IMR-90 (cell line): ENCODE measurements around the gene CENPV. TPM values are rescaled to one million over a fixed set of nuclear protein-coding genes. Genes with fewer than 3 reads are reported as not detected.

Experiments
- ATAC-seq: fragments of 200-7000 bp; cut with Tn5 transposase; 2 replicates; pipeline ENCODE4 v1.9.1; 2020; ENCODE audit warnings: low read depth, mild to moderate bottlenecking, moderate library complexity
- BruUV-seq: library from RNA; stranded (reverse); fragments of 400-500 nt; replicated peaks from 2 replicates; lab custom pipeline; 2021; lab: Mats Ljungman, UMichigan
- CTCF ChIA-PET: fragments of 300-600 bp; formaldehyde crosslinking; extraction: SDS; loops from one replicate; lab custom pipeline; 2021; ENCODE audit warnings: antibody characterized with exemption; lab: Yijun Ruan, JAX
- POLR2A ChIA-PET: fragments of 300-600 bp; sonication (Branson Sonifier 250); formaldehyde crosslinking; loops from one replicate; lab custom pipeline; 2022; ENCODE audit warnings: antibody characterized with exemption; ENCODE audit not compliant: unreplicated experiment; lab: Charles Lee
- DNase-seq: peaks from one replicate; pipeline ENCODE4 v3.0.0; 2013
- H2AFZ ChIP-seq: replicated peaks from 2 replicates; pipeline ENCODE3; 2013; ENCODE audit warnings: low read length, mild to moderate bottlenecking; ENCODE audit not compliant: poor library complexity
- H2AK5ac ChIP-seq: 2 replicates; pipeline ENCODE4 v1.6.1; 2013; ENCODE audit warnings: low read depth, low read length, inconsistent platforms
- H2AK9ac ChIP-seq: replicated peaks from 2 replicates; pipeline ENCODE3; 2013; ENCODE audit warnings: mild to moderate bottlenecking, low read depth, low read length, moderate library complexity; ENCODE audit not compliant: poor library complexity
- H2BK120ac ChIP-seq: 2 replicates; pipeline ENCODE4 v1.6.1; 2013; ENCODE audit warnings: low read depth, low read length, inconsistent platforms
- H2BK15ac ChIP-seq: 3 replicates; pipeline ENCODE4 v1.6.1; 2013; ENCODE audit warnings: low read depth, low read length, inconsistent platforms
- H2BK20ac ChIP-seq: 2 replicates; pipeline ENCODE4 v1.6.1; 2013; ENCODE audit warnings: low read depth, mild to moderate bottlenecking, inconsistent platforms, low read length, moderate library complexity
- H2BK5ac ChIP-seq: 2 replicates; pipeline ENCODE4 v1.6.1; 2013; ENCODE audit warnings: mild to moderate bottlenecking, low read depth, low read length, inconsistent platforms; ENCODE audit not compliant: poor library complexity, severe bottlenecking
- H3K14ac ChIP-seq: replicated peaks from 2 replicates; pipeline ENCODE4 v1.6.1; 2013; ENCODE audit warnings: low read depth, low read length, inconsistent platforms
- H3K18ac ChIP-seq: 2 replicates; pipeline ENCODE4 v1.6.1; 2013; ENCODE audit warnings: low read depth, low read length, control low read depth
- H3K23ac ChIP-seq: 2 replicates; pipeline ENCODE4 v1.6.1; 2013; ENCODE audit warnings: low read depth, low read length, inconsistent platforms
- H3K27ac ChIP-seq: 2 replicates; pipeline ENCODE4 v1.5.1; 2013; ENCODE audit warnings: mild to moderate bottlenecking, control low read depth, low read length; ENCODE audit not compliant: insufficient read depth
- H3K27me3 ChIP-seq: 2 replicates; pipeline ENCODE4 v1.6.1; 2013; ENCODE audit warnings: low read length; ENCODE audit not compliant: control insufficient read depth, insufficient read depth
- H3K36me3 ChIP-seq: 2 replicates; pipeline ENCODE4 v1.6.1; 2013; ENCODE audit warnings: low read length, mixed read lengths; ENCODE audit not compliant: control insufficient read depth, insufficient read depth
- H3K4ac ChIP-seq: 2 replicates; pipeline ENCODE4 v1.6.1; 2013; ENCODE audit warnings: low read depth, low read length, inconsistent platforms
- H3K4me1 ChIP-seq: 2 replicates; pipeline ENCODE4 v1.6.1; 2013; ENCODE audit warnings: low read length, mixed read lengths; ENCODE audit not compliant: control insufficient read depth, insufficient read depth
- H3K4me2 ChIP-seq: 2 replicates; pipeline ENCODE4 v1.6.1; 2013; ENCODE audit warnings: low read depth, mild to moderate bottlenecking, control low read depth, low read length, moderate library complexity
- H3K4me3 ChIP-seq: 2 replicates; pipeline ENCODE4 v1.5.1; 2013; ENCODE audit warnings: low read depth, mild to moderate bottlenecking, control low read depth, low read length, moderate library complexity; ENCODE audit not compliant: insufficient read depth
- H3K56ac ChIP-seq: 2 replicates; pipeline ENCODE4 v1.6.1; 2013; ENCODE audit warnings: low read length, inconsistent platforms; ENCODE audit not compliant: insufficient read depth; ENCODE audit errors: extremely low read depth
- H3K79me1 ChIP-seq, 2 experiments: 2 replicates each; pipeline ENCODE4 v1.6.1; 2013; ENCODE audit warnings: low read length in 2 of 2, inconsistent platforms in 1 of 2, low read depth in 1 of 2
- H3K9ac ChIP-seq: 2 replicates; pipeline ENCODE4 v1.6.1; 2013; ENCODE audit warnings: low read depth, low read length, control low read depth
- H3K9me1 ChIP-seq: 2 replicates; pipeline ENCODE4 v1.6.1; 2013; ENCODE audit warnings: low read length, inconsistent platforms; ENCODE audit not compliant: insufficient read depth
- H3K9me3 ChIP-seq: 2 replicates; pipeline ENCODE4 v1.6.1; 2013; ENCODE audit warnings: low read length; ENCODE audit not compliant: control insufficient read depth, insufficient read depth
- H4K20me1 ChIP-seq: 2 replicates; pipeline ENCODE4 v1.6.1; 2013; ENCODE audit warnings: low read length, inconsistent platforms; ENCODE audit not compliant: insufficient read depth
- H4K5ac ChIP-seq: 2 replicates; pipeline ENCODE4 v1.6.1; 2013; ENCODE audit warnings: mild to moderate bottlenecking, low read depth, low read length, control low read depth
- H4K8ac ChIP-seq, 2 experiments: 2 replicates each; pipeline ENCODE4 v1.6.1; 2013; ENCODE audit warnings: low read depth in 2 of 2, low read length in 2 of 2, control low read depth in 1 of 2, inconsistent platforms in 1 of 2
- H4K91ac ChIP-seq: 2 replicates; pipeline ENCODE4 v1.6.1; 2013; ENCODE audit warnings: low read depth, low read length, inconsistent platforms; ENCODE audit not compliant: insufficient read depth
- CEBPB ChIP-seq: IDR thresholded peaks from 2 replicates; pipeline ENCODE4 v1.6.1; 2012; ENCODE audit warnings: low read depth, low read length, improper control_type of control experiment
- CHD1 ChIP-seq: IDR thresholded peaks from 2 replicates; pipeline ENCODE4 v1.6.1; 2012; ENCODE audit warnings: low read depth, low read length, improper control_type of control experiment
- MAFK ChIP-seq: IDR thresholded peaks from 2 replicates; pipeline ENCODE4 v1.6.1; 2012; ENCODE audit warnings: low read depth, low read length, improper control_type of control experiment
- MXI1 ChIP-seq: IDR thresholded peaks from 2 replicates; pipeline ENCODE4 v1.6.1; 2012; ENCODE audit warnings: low read depth, mild to moderate bottlenecking, low read length, moderate library complexity, borderline replicate concordance
- POLR2A ChIP-seq: IDR thresholded peaks from 2 replicates; pipeline ENCODE4 v1.6.1; 2012; ENCODE audit warnings: mild to moderate bottlenecking, low read depth, low read length
- RAD21 ChIP-seq: IDR thresholded peaks from 2 replicates; pipeline ENCODE4 v1.6.1; 2012; ENCODE audit warnings: low read length, improper control_type of control experiment
- RCOR1 ChIP-seq: IDR thresholded peaks from 2 replicates; pipeline ENCODE4 v1.6.1; 2012; ENCODE audit warnings: mild to moderate bottlenecking, low read length, improper control_type of control experiment; ENCODE audit not compliant: insufficient replicate concordance
- SMC3 ChIP-seq: fragments of 150-350 bp; IDR thresholded peaks from 2 replicates; pipeline ENCODE4 v1.6.1; 2016; ENCODE audit warnings: low read depth, mild to moderate bottlenecking, antibody characterized with exemption, low read length, moderate library complexity
- WGBS, 2 experiments: methylation state at CpG; one replicate each; pipeline versions ENCODE4 v1.1.5 to v1.1.7; 2013; ENCODE audit warnings: missing lambda C conversion rate in 2 of 2; ENCODE audit not compliant: insufficient read length in 1 of 2; ENCODE audit errors: extremely low coverage in 2 of 2; 5-methylcytosine and 5-hydroxymethylcytosine counted together
- dilution Hi-C: fragments of 300-500 bp; cut with HindIII; formaldehyde crosslinking; loops from one replicate; pipeline ENCODE4 v1.14.3; 2018; ENCODE audit warnings: low sequenced_read_pairs; ENCODE audit not compliant: unreplicated experiment
- in situ Hi-C: fragments of 300-500 bp; cut with MboI; formaldehyde crosslinking; loops from 3 replicates; pipeline ENCODE4 v1.14.3; 2019; ENCODE audit warnings: low sequenced_read_pairs, inconsistent platforms, mixed read lengths
- intact Hi-C: fragments of 100-400 bp; cut with micrococcal nuclease; formaldehyde crosslinking; loops from 2 replicates; pipeline ENCODE4 v1.10.0; 2022
- polyA plus RNA-seq, 3 experiments: library from polyadenylated mRNA; depleted of rRNA; stranded (reverse); fragments of >200 nt; gene quantifications; 2 replicates each; pipeline ENCODE4 v1.2.3, GENCODE V29; 2012; ENCODE audit warnings: low replicate concordance in 1 of 3
- total RNA-seq: library from RNA; depleted of rRNA; stranded (reverse); fragments of >200 nt; gene quantifications from 2 replicates; pipeline ENCODE4 v1.2.3, GENCODE V29; 2012
- TF ChIP-seq, protein P1 (sequence below): fragments of 150-350 bp; IDR thresholded peaks from 2 replicates; pipeline ENCODE4 v1.6.1; 2016; ENCODE audit warnings: low read depth, mild to moderate bottlenecking, low read length, moderate library complexity, borderline replicate concordance

CENPV gene
- total and polyA plus RNA-seq, 2 of the 4 experiments (the other 2 are of a cell fraction): 35.3 to 49.8 TPM

DNA sequence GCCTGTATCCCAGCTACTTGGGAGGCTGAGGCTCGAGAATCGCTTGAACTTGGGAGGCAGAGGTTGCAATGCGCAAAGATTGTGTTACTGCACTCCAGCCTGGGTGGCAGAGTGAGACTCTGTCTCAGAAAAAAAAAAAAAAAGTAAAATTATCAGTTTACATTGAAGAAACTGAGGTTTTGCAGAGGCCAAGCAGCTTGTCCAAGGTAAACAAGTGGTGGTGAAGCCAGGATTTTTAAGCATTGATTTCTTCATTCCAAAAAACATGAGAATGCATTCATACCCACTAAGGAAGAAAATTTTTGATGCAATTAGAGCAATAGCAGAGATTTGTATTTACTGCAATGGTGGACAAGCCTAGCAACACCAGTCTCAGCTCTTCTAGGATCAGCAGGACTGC, 52.7 kb downstream of the CENPV start (continued):
- no peak for TF ChIP-seq RCOR1

DNA sequence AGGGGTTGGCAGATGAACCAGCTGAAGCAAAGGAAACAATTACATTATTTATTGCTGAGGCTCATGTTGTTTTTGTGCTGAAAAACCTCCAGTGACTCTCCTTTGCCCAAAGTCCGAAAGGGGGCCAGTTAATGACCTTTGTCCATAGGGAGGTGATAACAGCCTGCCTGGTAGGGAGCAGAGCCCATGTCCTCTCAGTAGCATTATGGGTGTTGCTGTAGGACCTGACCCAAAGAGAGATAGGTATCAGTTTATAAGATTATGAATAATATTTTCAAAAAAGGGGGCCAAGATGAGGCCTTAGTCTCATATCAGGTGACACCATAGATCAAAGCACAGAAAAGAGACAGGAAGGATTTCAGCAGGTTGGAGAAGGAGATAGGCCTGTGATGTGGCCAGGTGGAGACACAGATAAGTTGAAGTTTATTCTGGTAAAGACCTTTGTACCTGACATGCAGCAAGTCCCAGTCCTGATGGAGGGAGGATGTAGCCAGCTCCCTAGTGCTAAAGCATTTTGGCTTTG, 55.1 kb downstream of the CENPV start:
- H3K27ac ChIP-seq: no peak overlapping the region
- BruUV-seq: no TSS peak
- WGBS, 2 experiments: no CpG with 5 or more reads among the region's 1 CpG
- H3K79me1 ChIP-seq: 0 out of 4 replicates have a peak, but pooled peaks cover 0 to 3% of the 10 kb centered on the region in 2 experiments
- no peak overlapping the region for H3K9ac ChIP-seq
- POLR2A ChIA-PET: no interaction called here
- peaks cover 8% of the 10 kb centered on the region for H3K4me1 ChIP-seq
- peaks cover 6% of the 10 kb centered on the region for H3K9me1 ChIP-seq
- no peak overlapping the region for H2AFZ ChIP-seq
- H3K9me3 ChIP-seq: no peaks in the 10 kb centered on the region
- no peak overlapping the region for H3K23ac ChIP-seq
- TF ChIP-seq MXI1 (no peak), MAFK (no peak), RCOR1 (no peak), POLR2A (no peak), CEBPB (no peak), CHD1 (no peak), RAD21 (no peak), SMC3 (no peak)
- TF ChIP-seq, protein P1, sequence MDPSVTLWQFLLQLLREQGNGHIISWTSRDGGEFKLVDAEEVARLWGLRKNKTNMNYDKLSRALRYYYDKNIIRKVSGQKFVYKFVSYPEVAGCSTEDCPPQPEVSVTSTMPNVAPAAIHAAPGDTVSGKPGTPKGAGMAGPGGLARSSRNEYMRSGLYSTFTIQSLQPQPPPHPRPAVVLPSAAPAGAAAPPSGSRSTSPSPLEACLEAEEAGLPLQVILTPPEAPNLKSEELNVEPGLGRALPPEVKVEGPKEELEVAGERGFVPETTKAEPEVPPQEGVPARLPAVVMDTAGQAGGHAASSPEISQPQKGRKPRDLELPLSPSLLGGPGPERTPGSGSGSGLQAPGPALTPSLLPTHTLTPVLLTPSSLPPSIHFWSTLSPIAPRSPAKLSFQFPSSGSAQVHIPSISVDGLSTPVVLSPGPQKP: no peak
- H3K14ac ChIP-seq: no peak overlapping the region
- H3K56ac ChIP-seq: no peak overlapping the region
- no peak overlapping the region for H2BK120ac ChIP-seq
- H2BK15ac ChIP-seq: no peak overlapping the region
- ATAC-seq: no peak
- in situ Hi-C loops: no loop called here
- H2AK9ac ChIP-seq: no peak overlapping the region
- no peaks in the 10 kb centered on the region for H3K27me3 ChIP-seq
- H4K20me1 ChIP-seq: no peaks in the 10 kb centered on the region
- DNase-seq: no peak
- no peak overlapping the region for H4K91ac ChIP-seq
- H2BK5ac ChIP-seq: no peak overlapping the region
- intact Hi-C loops: no loop called here
- no peak overlapping the region for H3K18ac ChIP-seq
- H3K36me3 ChIP-seq: no peaks in the 10 kb centered on the region
- H2AK5ac ChIP-seq: no peak overlapping the region
- no peak overlapping the region for H3K4ac ChIP-seq
- CTCF ChIA-PET: no interaction called here
- no peak overlapping the region for H2BK20ac ChIP-seq
- no peak overlapping the region for H4K8ac ChIP-seq
- dilution Hi-C loops: no loop called here
- H4K5ac ChIP-seq: no peak overlapping the region
- H3K4me2 ChIP-seq: no peak overlapping the region
- H3K4me3 ChIP-seq: no peak overlapping the region
